PC-9 (cell line): ENCODE measurements around the gene SPIRE2.

Source experiments
- EZH2 ChIP-seq: fragments of 200-600 bp; sonication (generic); IDR thresholded peaks from 2 replicates; pipeline ENCODE4 v1.8.0; 2017; ENCODE audit warnings: antibody characterized with exemption, low read depth
- TF ChIP-seq, protein P1 (sequence below): fragments of 200-600 bp; sonication (generic); conservative IDR thresholded peaks from 2 replicates; pipeline ENCODE4 v1.6.1; 2017; ENCODE audit warnings: mixed run types, antibody characterized with exemption, mild to moderate bottlenecking, moderate library complexity

DNA sequence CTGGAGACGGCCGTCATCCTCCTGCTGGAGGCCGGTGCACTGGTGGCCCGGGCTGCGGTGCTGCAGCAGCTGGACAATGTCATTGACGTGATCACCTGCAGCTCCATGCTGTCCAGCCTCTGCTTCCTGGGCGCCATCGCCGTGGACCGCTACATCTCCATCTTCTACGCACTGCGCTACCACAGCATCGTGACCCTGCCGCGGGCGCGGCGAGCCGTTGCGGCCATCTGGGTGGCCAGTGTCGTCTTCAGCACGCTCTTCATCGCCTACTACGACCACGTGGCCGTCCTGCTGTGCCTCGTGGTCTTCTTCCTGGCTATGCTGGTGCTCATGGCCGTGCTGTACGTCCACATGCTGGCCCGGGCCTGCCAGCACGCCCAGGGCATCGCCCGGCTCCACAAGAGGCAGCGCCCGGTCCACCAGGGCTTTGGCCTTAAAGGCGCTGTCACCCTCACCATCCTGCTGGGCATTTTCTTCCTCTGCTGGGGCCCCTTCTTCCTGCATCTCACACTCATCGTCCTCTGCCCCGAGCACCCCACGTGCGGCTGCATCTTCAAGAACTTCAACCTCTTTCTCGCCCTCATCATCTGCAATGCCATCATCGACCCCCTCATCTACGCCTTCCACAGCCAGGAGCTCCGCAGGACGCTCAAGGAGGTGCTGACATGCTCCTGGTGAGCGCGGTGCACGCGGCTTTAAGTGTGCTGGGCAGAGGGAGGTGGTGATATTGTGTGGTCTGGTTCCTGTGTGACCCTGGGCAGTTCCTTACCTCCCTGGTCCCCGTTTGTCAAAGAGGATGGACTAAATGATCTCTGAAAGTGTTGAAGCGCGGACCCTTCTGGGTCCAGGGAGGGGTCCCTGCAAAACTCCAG lies 91.5 kb downstream of the SPIRE2 start:
- TF ChIP-seq, protein P1, sequence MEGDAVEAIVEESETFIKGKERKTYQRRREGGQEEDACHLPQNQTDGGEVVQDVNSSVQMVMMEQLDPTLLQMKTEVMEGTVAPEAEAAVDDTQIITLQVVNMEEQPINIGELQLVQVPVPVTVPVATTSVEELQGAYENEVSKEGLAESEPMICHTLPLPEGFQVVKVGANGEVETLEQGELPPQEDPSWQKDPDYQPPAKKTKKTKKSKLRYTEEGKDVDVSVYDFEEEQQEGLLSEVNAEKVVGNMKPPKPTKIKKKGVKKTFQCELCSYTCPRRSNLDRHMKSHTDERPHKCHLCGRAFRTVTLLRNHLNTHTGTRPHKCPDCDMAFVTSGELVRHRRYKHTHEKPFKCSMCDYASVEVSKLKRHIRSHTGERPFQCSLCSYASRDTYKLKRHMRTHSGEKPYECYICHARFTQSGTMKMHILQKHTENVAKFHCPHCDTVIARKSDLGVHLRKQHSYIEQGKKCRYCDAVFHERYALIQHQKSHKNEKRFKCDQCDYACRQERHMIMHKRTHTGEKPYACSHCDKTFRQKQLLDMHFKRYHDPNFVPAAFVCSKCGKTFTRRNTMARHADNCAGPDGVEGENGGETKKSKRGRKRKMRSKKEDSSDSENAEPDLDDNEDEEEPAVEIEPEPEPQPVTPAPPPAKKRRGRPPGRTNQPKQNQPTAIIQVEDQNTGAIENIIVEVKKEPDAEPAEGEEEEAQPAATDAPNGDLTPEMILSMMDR = no peak
- no peak for TF ChIP-seq EZH2
